HuH-7.5 (cell line): ENCODE data around the gene EGFL7.
A peak's percentile ranks its signal among the peaks of the same experiment; 100 is the strongest.
"Not testable (repeated sequence)": the region's sequence is repeated elsewhere in the genome, so short reads cannot be mapped to it uniquely, and the experiment has no call there.

Experiments
- DNase-seq: peaks from one replicate; pipeline ENCODE4 v3.0.0; 2011; ENCODE audit warnings: low spot score

Gene EGFL7

GRCh38 chr9:136624184-136624951 lies 38.3 kb upstream of the EGFL7 start:
- DNase-seq: no peak

GRCh38 chr9:136625101-136626065 lies 37.3 kb upstream of the EGFL7 start:
- peak; percentile 96 for DNase-seq

GRCh38 chr9:136626066-136626725 lies 36.5 kb upstream of the EGFL7 start:
- no peak for DNase-seq

- peak; percentile 98 for DNase-seq
Measured at GRCh38 chr9:136626740-136627642, 35.7 kb upstream of the EGFL7 start.

- no peak for DNase-seq
Measured at GRCh38 chr9:136627703-136628102, 35.0 kb upstream of the EGFL7 start.

- no peak for DNase-seq
Measured at GRCh38 chr9:136628268-136628667, 34.4 kb upstream of the EGFL7 start.

- DNase-seq: no peak
Measured at GRCh38 chr9:136629001-136629878, 33.5 kb upstream of the EGFL7 start.

GRCh38 chr9:136629879-136630661 lies 32.6 kb upstream of the EGFL7 start:
- peak; percentile 91 for DNase-seq

- DNase-seq: no peak
Measured at GRCh38 chr9:136630662-136630992, 32.1 kb upstream of the EGFL7 start.

- DNase-seq: peak; percentile 92
Measured at GRCh38 chr9:136631038-136632000, 31.4 kb upstream of the EGFL7 start.

- DNase-seq: not testable (repeated sequence)
Measured at GRCh38 chr9:136632072-136632471, 30.6 kb upstream of the EGFL7 start.

- not testable (repeated sequence) for DNase-seq
Measured at GRCh38 chr9:136632491-136633106, 30.1 kb upstream of the EGFL7 start.

- DNase-seq: no peak
Measured at GRCh38 chr9:136634904-136635303, 27.8 kb upstream of the EGFL7 start.

- no peak for DNase-seq
Measured at GRCh38 chr9:136640171-136641111, 22.3 kb upstream of the EGFL7 start.

GRCh38 chr9:136642439-136642921 lies 20.2 kb upstream of the EGFL7 start:
- no peak for DNase-seq

GRCh38 chr9:136643596-136644342 lies 18.9 kb upstream of the EGFL7 start:
- DNase-seq: no peak
